SIG-M5 (cell line): ENCODE results near the gene CASP12.
"Not testable (repeated sequence)": the region's sequence is repeated elsewhere in the genome, so short reads cannot be mapped to it uniquely, and the experiment has no call there.

Experiments
- DNase-seq: peaks from one replicate; lab custom pipeline; 2025; lab: John Stamatoyannopoulos, UW

Gene CASP12

GRCh38 chr11:104897891-104898684, at the start of gene CASP12:
Gene CASP12, minus strand, starts transcription at chr11:104898460.
- no peak for DNase-seq

- DNase-seq = peak; percentile 28
Observed at GRCh38 chr11:104946907-104947306, 48.6 kb upstream of the CASP12 start.

- DNase-seq = no peak
Observed at GRCh38 chr11:104944076-104944475, 45.8 kb upstream of the CASP12 start.

GRCh38 chr11:104943561-104943960, 45.3 kb upstream of the CASP12 start:
- DNase-seq = no peak

GRCh38 chr11:104934594-104934993, 36.3 kb upstream of the CASP12 start:
- no peak for DNase-seq

GRCh38 chr11:104934073-104934472, 35.8 kb upstream of the CASP12 start:
- DNase-seq = not testable (repeated sequence)

- DNase-seq = no peak
Observed at GRCh38 chr11:104928811-104929210, 30.6 kb upstream of the CASP12 start.

- DNase-seq = no peak
Observed at GRCh38 chr11:104926771-104927611, 28.7 kb upstream of the CASP12 start.

GRCh38 chr11:104925850-104926249, 27.6 kb upstream of the CASP12 start:
- no peak for DNase-seq

GRCh38 chr11:104918113-104918824, 20.0 kb upstream of the CASP12 start:
- DNase-seq = no peak

- no peak for DNase-seq
Observed at GRCh38 chr11:104917271-104918112, 19.2 kb upstream of the CASP12 start.

- no peak for DNase-seq
Observed at GRCh38 chr11:104916442-104916841, 18.2 kb upstream of the CASP12 start.

- DNase-seq = no peak
Observed at GRCh38 chr11:104912102-104912501, 13.8 kb upstream of the CASP12 start.

- DNase-seq = no peak
Observed at GRCh38 chr11:104908186-104908531, 9.9 kb upstream of the CASP12 start.

GRCh38 chr11:104907521-104908185, 9.4 kb upstream of the CASP12 start:
- DNase-seq = no peak

- DNase-seq = no peak
Observed at GRCh38 chr11:104905271-104905670, 7.0 kb upstream of the CASP12 start.

- no peak for DNase-seq
Observed at GRCh38 chr11:104899226-104899625, 966 bp upstream of the CASP12 start.

GRCh38 chr11:104898685-104899013, 389 bp upstream of the CASP12 start:
- DNase-seq = no peak

GRCh38 chr11:104895634-104896033, 2.6 kb downstream of the CASP12 start:
- DNase-seq = no peak

- DNase-seq = no peak
Observed at GRCh38 chr11:104893876-104894275, 4.4 kb downstream of the CASP12 start.
